Activated B cell treated with CpG ODN at 0.5 μM for 24 hours (primary cell): ENCODE results near the gene PSEN1. TPM values are rescaled to one million over a fixed set of nuclear protein-coding genes. Genes with fewer than 3 reads are reported as not detected.

ENCODE experiments used
- ATAC-seq: fragments of 200-7000 bp; cut with Tn5 transposase; one replicate; pipeline ENCODE4 v1.10.0; 2021; ENCODE audit warnings: low read depth, mild to moderate bottlenecking, moderate library complexity
- CTCF ChIA-PET: fragments of 350-600 bp; sonication (Branson Sonifier 250); formaldehyde crosslinking; loops from one replicate; lab custom pipeline; 2021; ENCODE audit warnings: antibody characterized with exemption; lab: Charles Lee
- POLR2A ChIA-PET: fragments of 350-600 bp; sonication (Branson Sonifier 250); formaldehyde crosslinking; loops from one replicate; lab custom pipeline; 2021; ENCODE audit warnings: antibody characterized with exemption; lab: Charles Lee
- DNase-seq: peaks from one replicate; pipeline ENCODE4 v3.0.0; 2022
- H3K27ac Mint-ChIP-seq: one replicate; pipeline ENCODE4 v1.8.0; 2020; ENCODE audit warnings: mixed read lengths
- H3K27me3 Mint-ChIP-seq: one replicate; pipeline ENCODE4 v1.8.0; 2021; ENCODE audit warnings: mixed read lengths
- H3K36me3 Mint-ChIP-seq: one replicate; pipeline ENCODE4 v1.8.0; 2021; ENCODE audit warnings: low read depth, mixed read lengths
- H3K4me1 Mint-ChIP-seq: one replicate; pipeline ENCODE4 v1.8.0; 2021; ENCODE audit warnings: mixed read lengths
- H3K4me3 Mint-ChIP-seq: one replicate; pipeline ENCODE4 v1.8.0; 2020; ENCODE audit warnings: mild to moderate bottlenecking, mixed read lengths
- H3K9me3 Mint-ChIP-seq: one replicate; pipeline ENCODE4 v1.8.0; 2020; ENCODE audit warnings: mixed read lengths
- intact Hi-C: fragments of 100-400 bp; cut with micrococcal nuclease; formaldehyde crosslinking; loops from one replicate; pipeline ENCODE4 v1.15.1; 2024
- total RNA-seq: library from RNA; stranded (reverse); gene quantifications from 2 replicates; pipeline ENCODE4 v1.2.3, GENCODE V29; 2022
- TF ChIP-seq, protein P1 (sequence below): fragments of 200-600 bp; IDR thresholded peaks from one replicate; pipeline ENCODE4 v1.8.0; 2022; ENCODE audit warnings: antibody characterized with exemption, mild to moderate bottlenecking

PSEN1 gene
- total RNA-seq, 1 donor from 2014 or later: 38.6 TPM

DNA sequence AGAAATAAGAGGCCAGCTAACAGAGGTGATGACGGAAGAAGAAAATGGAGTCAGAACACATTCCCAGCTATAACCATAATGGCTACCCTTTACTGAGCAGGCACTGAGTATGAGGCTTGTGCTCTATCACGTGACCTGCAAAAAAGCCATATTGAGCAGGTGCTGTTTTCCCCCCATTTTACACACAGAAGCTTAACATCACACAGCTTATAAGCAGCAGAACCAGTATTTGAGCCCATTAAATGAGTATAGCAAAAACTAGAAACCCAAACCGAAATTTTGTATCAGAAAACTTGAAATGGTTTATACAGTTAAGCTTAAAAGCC is 129.4 kb downstream of the PSEN1 start:
- H3K27me3 Mint-ChIP-seq: peaks cover 2% of the 10 kb centered on the region
- DNase-seq (no peak), ATAC-seq (no peak)
- H3K27ac Mint-ChIP-seq: no peak overlapping the region
- TF ChIP-seq, protein P1, sequence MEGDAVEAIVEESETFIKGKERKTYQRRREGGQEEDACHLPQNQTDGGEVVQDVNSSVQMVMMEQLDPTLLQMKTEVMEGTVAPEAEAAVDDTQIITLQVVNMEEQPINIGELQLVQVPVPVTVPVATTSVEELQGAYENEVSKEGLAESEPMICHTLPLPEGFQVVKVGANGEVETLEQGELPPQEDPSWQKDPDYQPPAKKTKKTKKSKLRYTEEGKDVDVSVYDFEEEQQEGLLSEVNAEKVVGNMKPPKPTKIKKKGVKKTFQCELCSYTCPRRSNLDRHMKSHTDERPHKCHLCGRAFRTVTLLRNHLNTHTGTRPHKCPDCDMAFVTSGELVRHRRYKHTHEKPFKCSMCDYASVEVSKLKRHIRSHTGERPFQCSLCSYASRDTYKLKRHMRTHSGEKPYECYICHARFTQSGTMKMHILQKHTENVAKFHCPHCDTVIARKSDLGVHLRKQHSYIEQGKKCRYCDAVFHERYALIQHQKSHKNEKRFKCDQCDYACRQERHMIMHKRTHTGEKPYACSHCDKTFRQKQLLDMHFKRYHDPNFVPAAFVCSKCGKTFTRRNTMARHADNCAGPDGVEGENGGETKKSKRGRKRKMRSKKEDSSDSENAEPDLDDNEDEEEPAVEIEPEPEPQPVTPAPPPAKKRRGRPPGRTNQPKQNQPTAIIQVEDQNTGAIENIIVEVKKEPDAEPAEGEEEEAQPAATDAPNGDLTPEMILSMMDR: no peak
- ChIA-PET CTCF (no interaction called here), POLR2A (no interaction called here)
- no peaks in the 10 kb centered on the region for H3K9me3 Mint-ChIP-seq
- no peak overlapping the region for H3K4me3 Mint-ChIP-seq
- intact Hi-C loops: no loop called here
- H3K36me3 Mint-ChIP-seq: no peaks in the 10 kb centered on the region
- peaks cover 18% of the 10 kb centered on the region for H3K4me1 Mint-ChIP-seq

DNA sequence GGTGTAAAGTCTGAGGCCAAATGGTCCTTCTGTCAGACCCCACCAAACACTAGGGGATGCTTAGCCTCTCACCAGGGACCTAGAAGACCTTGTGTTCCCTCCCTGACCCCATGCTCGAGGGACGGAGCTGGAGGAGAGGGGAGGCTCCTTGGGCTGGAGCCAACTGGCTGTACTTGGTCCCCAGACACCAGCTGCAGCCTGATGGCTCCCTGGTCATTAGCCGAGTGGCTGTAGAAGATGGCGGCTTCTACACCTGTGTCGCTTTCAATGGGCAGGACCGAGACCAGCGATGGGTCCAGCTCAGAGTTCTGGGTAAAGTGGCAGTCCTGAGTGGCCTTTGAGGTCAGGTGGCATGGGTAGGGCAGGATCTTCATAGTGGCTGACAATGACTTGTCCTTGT is 130.0 kb downstream of the PSEN1 start:
- Mint-ChIP-seq H3K4me1 (peaks cover 21% of the 10 kb centered on the region), H3K36me3 (no peaks in the 10 kb centered on the region), H3K9me3 (no peaks in the 10 kb centered on the region), H3K27me3 (peaks cover 2% of the 10 kb centered on the region), H3K27ac (no peak overlapping the region), H3K4me3 (no peak overlapping the region)
- intact Hi-C loops: no loop called here
- ATAC-seq (no peak), DNase-seq (no peak)
- CTCF ChIA-PET: no interaction called here
- POLR2A ChIA-PET: interaction anchor here (0.6 kb wide), 1 partner anchor 19 kb away, joined by 3 read pairs; no protein-coding TSS in a partner anchor
- TF ChIP-seq, protein P1: no peak

DNA sequence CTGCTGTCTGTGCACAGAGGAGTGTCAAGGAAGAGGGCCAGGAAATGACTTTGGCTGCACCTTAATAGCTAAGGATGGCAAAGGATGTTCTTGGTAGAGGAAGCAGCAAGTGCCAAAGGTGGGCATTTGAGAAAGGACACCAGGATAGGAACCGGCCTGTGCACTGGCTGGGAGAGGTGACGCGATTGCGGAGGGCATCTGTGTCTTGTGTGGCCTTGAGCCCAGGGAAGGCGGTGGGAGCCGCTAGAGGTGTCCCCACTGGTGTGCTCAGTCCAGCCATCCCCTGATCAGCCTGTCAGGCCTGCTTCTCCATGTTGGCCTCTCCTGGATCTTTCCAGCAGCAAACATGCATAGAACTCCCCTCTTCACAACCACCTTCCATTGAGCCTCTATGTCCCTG is 131.2 kb downstream of the PSEN1 start:
- Mint-ChIP-seq H3K9me3 (no peaks in the 10 kb centered on the region), H3K4me3 (no peak overlapping the region), H3K27me3 (peaks cover 2% of the 10 kb centered on the region), H3K36me3 (no peaks in the 10 kb centered on the region), H3K27ac (no peak overlapping the region), H3K4me1 (peaks cover 21% of the 10 kb centered on the region)
- ChIA-PET POLR2A (interaction anchor here (1.0 kb wide), 1 partner anchor 203 kb away, joined by 3 read pairs; no protein-coding TSS in a partner anchor), CTCF (no interaction called here)
- TF ChIP-seq, protein P1: no peak
- no peak for ATAC-seq
- intact Hi-C loops: no loop called here
- no peak for DNase-seq

DNA sequence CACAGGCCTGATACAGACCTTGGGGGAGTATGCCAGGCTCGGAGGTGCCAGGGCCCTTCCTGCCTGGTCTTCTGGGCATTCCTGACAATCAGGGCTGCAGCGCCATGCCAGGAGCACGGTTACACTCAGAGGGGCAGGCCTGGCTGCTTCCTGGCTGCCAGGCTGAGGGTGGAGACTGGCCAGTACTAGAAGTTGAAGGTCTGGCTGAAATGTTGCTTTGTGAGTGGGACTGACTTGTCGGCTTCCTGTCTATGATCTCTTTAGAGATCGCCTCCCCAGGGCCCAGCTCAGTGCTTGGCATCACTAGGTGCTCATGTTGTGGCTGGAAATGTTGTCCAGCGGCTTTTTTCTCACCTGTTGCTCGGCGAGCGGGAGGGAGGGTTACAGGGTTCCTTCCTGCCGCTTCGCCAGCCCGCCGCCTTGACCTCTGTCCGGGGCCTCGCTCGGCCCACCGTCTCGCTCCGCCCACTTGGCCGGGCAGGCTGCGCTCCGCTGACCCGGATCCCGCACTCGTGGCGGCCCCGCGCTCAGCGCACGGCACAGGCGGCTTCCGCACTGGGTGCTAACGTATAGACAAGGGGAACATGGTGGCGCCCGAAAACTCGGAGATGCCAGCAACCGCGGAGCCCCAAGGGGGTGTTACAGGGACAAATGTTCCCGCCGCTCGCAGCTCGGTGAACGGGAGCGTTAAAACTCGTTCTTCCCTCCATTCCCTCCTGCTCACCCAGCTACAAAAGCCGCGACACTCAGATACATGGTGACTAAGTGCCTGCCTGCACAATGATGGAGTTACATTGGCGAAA is 133.6 kb downstream of the PSEN1 start:
- Mint-ChIP-seq H3K4me1 (peaks cover 25% of the 10 kb centered on the region), H3K36me3 (peaks cover 12% of the 10 kb centered on the region), H3K4me3 (peak overlapping the region; percentile 85), H3K9me3 (no peaks in the 10 kb centered on the region), H3K27ac (peak overlapping the region; percentile 57), H3K27me3 (no peaks in the 10 kb centered on the region)
- TF ChIP-seq, protein P1: no peak
- ChIA-PET CTCF (interaction anchor here (2.0 kb wide), 1 partner anchor 25 kb away, joined by 7 read pairs; no protein-coding TSS in a partner anchor), POLR2A (no interaction called here)
- ATAC-seq (peak; percentile 88), DNase-seq (peak; percentile 40)
- intact Hi-C loops: loop anchor here (1.0 to 5.0 kb wide), 2 partner anchors 22 to 48 kb away; no protein-coding TSS in a partner anchor

DNA sequence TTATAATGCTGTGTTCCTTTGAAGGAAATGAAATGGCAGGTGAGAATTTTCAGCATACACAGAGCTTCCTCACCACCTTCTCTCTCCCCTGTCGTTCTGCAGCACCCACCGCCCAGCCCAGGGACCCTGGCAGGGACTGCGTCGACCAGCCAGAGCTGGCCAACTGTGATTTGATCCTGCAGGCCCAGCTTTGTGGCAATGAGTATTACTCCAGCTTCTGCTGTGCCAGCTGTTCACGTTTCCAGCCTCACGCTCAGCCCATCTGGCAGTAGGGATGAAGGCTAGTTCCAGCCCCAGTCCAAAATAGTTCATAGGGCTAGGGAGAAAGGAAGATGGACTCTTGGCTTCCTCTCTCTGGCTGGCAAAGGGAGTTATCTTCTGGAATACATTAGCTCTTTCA is 136.1 kb downstream of the PSEN1 start:
- TF ChIP-seq, protein P1: no peak
- H3K27me3 Mint-ChIP-seq: no peaks in the 10 kb centered on the region
- CTCF ChIA-PET: interaction anchor here (1.1 kb wide), 1 partner anchor 199 kb away, joined by 4 read pairs; no protein-coding TSS in a partner anchor
- peaks cover 25% of the 10 kb centered on the region for H3K4me1 Mint-ChIP-seq
- H3K27ac Mint-ChIP-seq: no peak overlapping the region
- H3K9me3 Mint-ChIP-seq: no peaks in the 10 kb centered on the region
- POLR2A ChIA-PET: interaction anchor here (0.7 kb wide), 1 partner anchor 9 kb away, joined by 3 read pairs; no protein-coding TSS in a partner anchor
- H3K4me3 Mint-ChIP-seq: no peak overlapping the region
- DNase-seq: no peak
- ATAC-seq: no peak
- peaks cover 30% of the 10 kb centered on the region for H3K36me3 Mint-ChIP-seq
- intact Hi-C loops: loop anchor here (5.0 kb wide), 1 partner anchor 50 kb away; no protein-coding TSS in a partner anchor
